Brain microvascular endothelial cell (primary cell): ENCODE results near the gene HACE1.
"Not testable (repeated sequence)": the region's sequence is repeated elsewhere in the genome, so short reads cannot be mapped to it uniquely, and the experiment has no call there.

Experiments used
- DNase-seq: peaks from one replicate; pipeline ENCODE4 v3.0.0-alpha.2; 2020
- H3K27ac ChIP-seq: fragments of 250-450 bp; sonication (Bioruptor Pico); 2 replicates; pipeline ENCODE4 v1.5.1; 2020; ENCODE audit warnings: mild to moderate bottlenecking, moderate library complexity
- H3K27me3 ChIP-seq: fragments of 250-450 bp; sonication (Bioruptor Pico); replicated peaks from 2 replicates; pipeline ENCODE4 v1.5.1; 2020; ENCODE audit warnings: mild to moderate bottlenecking
- H3K36me3 ChIP-seq: fragments of 250-450 bp; sonication (Bioruptor Pico); replicated peaks from 2 replicates; pipeline ENCODE4 v1.5.1; 2020; ENCODE audit warnings: mild to moderate bottlenecking
- H3K4me3 ChIP-seq: 2 replicates; pipeline ENCODE4 v1.5.1; 2011; ENCODE audit warnings: low read depth, mild to moderate bottlenecking, control low read depth, low read length, moderate library complexity
- in situ Hi-C: cut with HindIII; loops from 2 replicates; pipeline ENCODE4 v1.10.0; 2017; ENCODE audit warnings: low sequenced_read_pairs, low pct_ligation_motif_present
- TF ChIP-seq, protein P1 (sequence below): IDR thresholded peaks from 2 replicates; pipeline ENCODE4 v1.5.1; 2011; ENCODE audit warnings: low read depth, mild to moderate bottlenecking, moderate library complexity, low read length, control low read depth, inconsistent platforms; ENCODE audit errors: missing control alignments

Gene HACE1, protein sequence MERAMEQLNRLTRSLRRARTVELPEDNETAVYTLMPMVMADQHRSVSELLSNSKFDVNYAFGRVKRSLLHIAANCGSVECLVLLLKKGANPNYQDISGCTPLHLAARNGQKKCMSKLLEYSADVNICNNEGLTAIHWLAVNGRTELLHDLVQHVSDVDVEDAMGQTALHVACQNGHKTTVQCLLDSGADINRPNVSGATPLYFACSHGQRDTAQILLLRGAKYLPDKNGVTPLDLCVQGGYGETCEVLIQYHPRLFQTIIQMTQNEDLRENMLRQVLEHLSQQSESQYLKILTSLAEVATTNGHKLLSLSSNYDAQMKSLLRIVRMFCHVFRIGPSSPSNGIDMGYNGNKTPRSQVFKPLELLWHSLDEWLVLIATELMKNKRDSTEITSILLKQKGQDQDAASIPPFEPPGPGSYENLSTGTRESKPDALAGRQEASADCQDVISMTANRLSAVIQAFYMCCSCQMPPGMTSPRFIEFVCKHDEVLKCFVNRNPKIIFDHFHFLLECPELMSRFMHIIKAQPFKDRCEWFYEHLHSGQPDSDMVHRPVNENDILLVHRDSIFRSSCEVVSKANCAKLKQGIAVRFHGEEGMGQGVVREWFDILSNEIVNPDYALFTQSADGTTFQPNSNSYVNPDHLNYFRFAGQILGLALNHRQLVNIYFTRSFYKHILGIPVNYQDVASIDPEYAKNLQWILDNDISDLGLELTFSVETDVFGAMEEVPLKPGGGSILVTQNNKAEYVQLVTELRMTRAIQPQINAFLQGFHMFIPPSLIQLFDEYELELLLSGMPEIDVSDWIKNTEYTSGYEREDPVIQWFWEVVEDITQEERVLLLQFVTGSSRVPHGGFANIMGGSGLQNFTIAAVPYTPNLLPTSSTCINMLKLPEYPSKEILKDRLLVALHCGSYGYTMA

DNA sequence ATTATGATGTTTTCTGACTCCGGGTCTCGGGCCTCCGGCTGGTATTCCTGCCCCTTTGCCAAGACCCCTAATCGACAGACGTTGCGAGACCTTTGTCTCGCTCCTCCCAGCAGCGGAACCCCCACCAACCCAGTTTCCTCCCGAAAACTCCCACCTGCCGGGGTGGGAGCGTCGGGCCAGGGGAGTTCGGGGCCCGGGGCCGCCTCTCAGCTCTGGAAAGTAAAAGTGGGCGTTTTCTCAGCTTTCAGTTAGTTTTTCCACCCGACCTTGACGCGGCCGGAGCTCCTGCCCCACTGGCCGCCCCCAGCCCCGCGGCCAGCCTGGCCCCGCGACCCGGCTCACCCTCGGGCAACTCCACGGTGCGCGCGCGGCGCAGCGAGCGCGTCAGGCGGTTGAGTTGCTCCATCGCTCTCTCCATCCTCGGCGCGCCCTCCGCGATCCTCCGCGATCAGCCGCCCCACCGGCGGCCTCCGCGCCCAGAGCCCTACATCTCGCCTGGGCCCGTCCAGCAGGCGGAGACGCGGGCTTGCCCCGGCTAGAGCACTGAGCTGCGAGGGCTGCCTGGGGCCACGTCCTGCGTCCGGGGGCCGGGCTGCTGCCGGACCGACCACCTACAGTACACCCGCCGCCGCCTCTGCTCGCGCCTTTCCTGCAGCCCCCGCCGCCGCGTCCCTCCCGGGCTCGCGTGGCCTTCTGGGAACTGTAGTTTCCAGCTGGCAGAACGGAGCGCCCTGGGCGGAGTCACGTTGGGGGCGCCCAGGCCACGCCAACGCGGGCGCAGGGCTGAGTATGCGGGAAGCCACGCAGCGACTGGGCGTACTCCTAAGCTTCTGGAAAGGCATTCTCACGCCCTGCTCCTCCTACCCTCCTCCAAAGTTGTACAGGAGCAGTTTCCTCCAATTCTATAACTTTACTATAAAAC is at the start of gene HACE1:
Gene HACE1 (minus strand): TSS at position 695 of the 922 bp plus-strand sequence. CDS start 277 bp downstream, at position 418.
- Histone ChIP-seq H3K4me3 (peak within 1 kb of the TSS; percentile 76), H3K27ac (peak within 1 kb of the TSS; percentile 15), H3K36me3 (no peaks in the 10 kb centered on the region), H3K27me3 (no peaks in the 10 kb centered on the region)
- in situ Hi-C loops = no loop called here
- TF ChIP-seq, protein P1, sequence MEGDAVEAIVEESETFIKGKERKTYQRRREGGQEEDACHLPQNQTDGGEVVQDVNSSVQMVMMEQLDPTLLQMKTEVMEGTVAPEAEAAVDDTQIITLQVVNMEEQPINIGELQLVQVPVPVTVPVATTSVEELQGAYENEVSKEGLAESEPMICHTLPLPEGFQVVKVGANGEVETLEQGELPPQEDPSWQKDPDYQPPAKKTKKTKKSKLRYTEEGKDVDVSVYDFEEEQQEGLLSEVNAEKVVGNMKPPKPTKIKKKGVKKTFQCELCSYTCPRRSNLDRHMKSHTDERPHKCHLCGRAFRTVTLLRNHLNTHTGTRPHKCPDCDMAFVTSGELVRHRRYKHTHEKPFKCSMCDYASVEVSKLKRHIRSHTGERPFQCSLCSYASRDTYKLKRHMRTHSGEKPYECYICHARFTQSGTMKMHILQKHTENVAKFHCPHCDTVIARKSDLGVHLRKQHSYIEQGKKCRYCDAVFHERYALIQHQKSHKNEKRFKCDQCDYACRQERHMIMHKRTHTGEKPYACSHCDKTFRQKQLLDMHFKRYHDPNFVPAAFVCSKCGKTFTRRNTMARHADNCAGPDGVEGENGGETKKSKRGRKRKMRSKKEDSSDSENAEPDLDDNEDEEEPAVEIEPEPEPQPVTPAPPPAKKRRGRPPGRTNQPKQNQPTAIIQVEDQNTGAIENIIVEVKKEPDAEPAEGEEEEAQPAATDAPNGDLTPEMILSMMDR = peak; percentile 11
- DNase-seq = peak; percentile 86

DNA sequence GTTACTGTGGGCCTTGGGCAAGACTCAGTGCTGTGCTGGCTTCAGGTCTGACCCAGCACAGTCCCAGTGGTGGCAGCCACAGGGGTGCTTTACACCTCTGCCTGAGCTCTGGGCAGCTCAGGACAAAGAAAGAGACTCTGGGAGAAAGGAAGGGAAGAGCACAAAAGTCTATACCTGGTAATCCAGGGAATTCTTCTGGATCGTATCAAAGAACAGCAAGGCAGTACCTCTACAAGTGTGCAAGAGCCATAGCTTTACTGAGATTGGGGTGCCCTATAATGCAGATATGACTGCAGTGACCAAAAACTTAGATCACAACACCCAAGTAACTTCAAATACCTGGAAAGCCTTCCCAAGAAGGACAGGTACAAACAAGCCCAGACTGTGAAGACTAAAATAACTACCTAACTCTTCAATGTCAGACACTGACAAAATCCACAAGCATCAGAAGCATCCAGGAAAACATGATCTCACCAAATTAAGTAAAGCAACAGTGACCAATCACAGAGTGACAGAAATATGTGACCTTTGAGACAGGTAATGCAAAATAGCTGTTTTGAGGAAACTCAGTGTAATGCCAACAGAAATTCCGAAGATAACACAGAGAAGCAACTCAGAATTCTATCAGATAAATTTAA is 49.3 kb upstream of the HACE1 start:
- Histone ChIP-seq H3K4me3 (no peak overlapping the region), H3K36me3 (no peaks in the 10 kb centered on the region), H3K27me3 (no peaks in the 10 kb centered on the region), H3K27ac (no peak overlapping the region)
- TF ChIP-seq, protein P1 = no peak
- no peak for DNase-seq
- in situ Hi-C loops = no loop called here

DNA sequence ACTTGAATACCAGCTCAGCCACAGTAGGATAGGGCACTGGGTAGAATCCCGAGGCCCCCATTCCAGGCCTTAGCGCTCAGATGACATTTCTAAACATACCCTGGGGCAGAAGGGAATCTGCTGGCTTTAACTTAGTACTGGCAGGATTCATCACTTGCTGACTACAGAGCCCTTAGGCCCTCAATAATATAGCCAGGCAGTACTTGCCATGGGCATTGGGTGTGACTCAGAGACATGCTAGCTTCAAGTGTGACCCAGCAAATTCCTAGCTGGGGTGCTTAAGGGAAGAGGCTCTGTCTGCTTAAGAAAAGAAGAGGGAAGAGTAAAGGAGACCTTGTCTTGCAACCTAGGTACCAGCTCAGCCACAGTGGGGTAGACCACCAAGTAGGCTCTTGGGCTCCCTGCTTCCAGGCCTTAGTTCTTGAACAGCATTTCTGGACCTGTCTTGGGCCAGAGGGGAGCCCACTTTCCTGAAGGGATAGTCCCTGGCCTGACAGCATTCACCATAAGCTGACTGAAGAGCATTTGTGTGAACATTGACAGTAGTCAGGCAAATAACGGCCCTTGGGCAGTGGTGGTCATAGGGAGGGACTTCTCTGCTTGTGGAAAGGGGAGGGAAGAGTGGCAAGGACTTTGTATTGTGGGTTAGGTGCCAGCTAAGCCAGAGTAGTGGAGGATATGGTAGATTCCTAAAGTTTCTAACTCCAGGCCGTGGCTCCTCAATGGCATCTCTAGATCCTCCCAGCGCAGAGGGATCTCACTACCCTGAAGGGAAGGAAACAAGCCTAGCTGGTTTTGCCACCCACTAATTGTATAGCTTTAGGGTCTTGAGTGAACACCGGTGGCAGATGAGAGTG is 48.5 kb upstream of the HACE1 start:
- H3K36me3 ChIP-seq = no peaks in the 10 kb centered on the region
- no peaks in the 10 kb centered on the region for H3K27me3 ChIP-seq
- H3K27ac ChIP-seq = no peak overlapping the region
- no peak overlapping the region for H3K4me3 ChIP-seq
- TF ChIP-seq, protein P1 = no peak
- in situ Hi-C loops = no loop called here
- no peak for DNase-seq

DNA sequence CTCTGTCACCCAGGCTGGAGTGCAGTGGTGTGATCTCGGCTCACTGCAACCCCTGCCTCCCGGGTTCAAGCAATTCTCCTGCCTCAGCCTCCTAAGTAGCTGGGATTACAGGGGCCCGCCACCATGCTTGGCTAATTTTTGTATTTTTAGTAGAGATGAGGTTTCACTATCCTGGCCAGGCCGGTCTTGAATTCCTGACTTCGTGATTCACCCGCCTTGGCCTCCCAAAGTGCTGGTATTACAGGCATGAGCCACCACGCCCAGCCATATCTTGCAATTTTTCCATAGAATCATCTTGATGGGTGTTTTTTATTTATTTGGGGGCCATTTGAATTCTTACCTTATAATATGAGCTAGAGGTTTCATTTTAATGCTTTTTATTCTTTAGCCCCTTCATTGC is 39.2 kb upstream of the HACE1 start:
- H3K36me3 ChIP-seq, in situ Hi-C loops, DNase-seq: not testable (repeated sequence)

DNA sequence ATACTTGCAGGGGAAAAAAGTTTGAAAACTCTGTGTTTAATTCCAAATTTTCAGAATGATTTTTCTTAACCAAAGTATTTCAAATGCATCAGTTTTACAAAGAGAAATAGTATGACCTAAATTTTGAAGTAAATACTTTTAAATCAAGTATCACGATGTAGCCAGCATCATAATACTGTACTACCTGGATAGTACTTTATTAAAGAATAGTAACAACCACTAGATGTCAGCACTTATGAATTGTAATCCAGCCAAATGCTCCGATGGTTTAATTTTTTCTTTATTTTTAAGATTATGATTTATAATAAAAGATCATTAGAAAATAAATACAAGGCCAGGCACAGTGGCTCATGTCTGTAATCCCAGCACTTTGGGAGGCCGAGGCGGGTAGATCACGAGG is 37.2 kb upstream of the HACE1 start:
- in situ Hi-C loops = no loop called here
- DNase-seq = no peak
- TF ChIP-seq, protein P1 = no peak
- Histone ChIP-seq H3K36me3 (no peaks in the 10 kb centered on the region), H3K27me3 (no peaks in the 10 kb centered on the region), H3K4me3 (no peak overlapping the region), H3K27ac (no peak overlapping the region)

More for the DNA sequence above, 39.2 kb upstream of the HACE1 start:
- not testable (repeated sequence) for H3K27ac ChIP-seq, H3K27me3 ChIP-seq, H3K4me3 ChIP-seq
